HG02588 (cell line): Measurements from ENCODE around the gene SMYD3.
"Not testable (repeated sequence)": the region's sequence is repeated elsewhere in the genome, so short reads cannot be mapped to it uniquely, and the experiment has no call there.

ENCODE experiments used
- ATAC-seq: cut with Tn5 transposase; IDR thresholded peaks from one replicate; pipeline ENCODE4 v1.9.1; 2021; ENCODE audit warnings: mild to moderate bottlenecking, moderate library complexity; ENCODE audit not compliant: unreplicated experiment

Gene SMYD3

GRCh38 chr1:245763873-245764331 is 743.2 kb downstream of the SMYD3 start:
- ATAC-seq: no peak

- ATAC-seq: no peak
These were observed 744.6 kb downstream of the SMYD3 start for GRCh38 chr1:245762396-245762910.

- no peak for ATAC-seq
These were observed 746.8 kb downstream of the SMYD3 start for GRCh38 chr1:245760301-245760700.

GRCh38 chr1:245754463-245754961 is 752.6 kb downstream of the SMYD3 start:
- ATAC-seq: no peak

- no peak for ATAC-seq
These were observed 753.3 kb downstream of the SMYD3 start for GRCh38 chr1:245753807-245754206.

GRCh38 chr1:245752561-245752960 is 754.5 kb downstream of the SMYD3 start:
- no peak for ATAC-seq

GRCh38 chr1:245751726-245752470 is 755.2 kb downstream of the SMYD3 start:
- no peak for ATAC-seq

- ATAC-seq: no peak
These were observed 756.0 kb downstream of the SMYD3 start for GRCh38 chr1:245751116-245751515.

GRCh38 chr1:245750261-245750660 is 756.8 kb downstream of the SMYD3 start:
- ATAC-seq: no peak

- no peak for ATAC-seq
These were observed 758.0 kb downstream of the SMYD3 start for GRCh38 chr1:245749053-245749452.

- ATAC-seq: no peak
These were observed 758.4 kb downstream of the SMYD3 start for GRCh38 chr1:245748646-245749045.

- ATAC-seq: no peak
These were observed 758.8 kb downstream of the SMYD3 start for GRCh38 chr1:245748240-245748639.

GRCh38 chr1:245742896-245743295 is 764.2 kb downstream of the SMYD3 start:
- no peak for ATAC-seq

- not testable (repeated sequence) for ATAC-seq
These were observed 766.7 kb downstream of the SMYD3 start for GRCh38 chr1:245740336-245740735.

- no peak for ATAC-seq
These were observed 776.3 kb downstream of the SMYD3 start for GRCh38 chr1:245730801-245731200.

GRCh38 chr1:245728035-245728434 is 779.0 kb downstream of the SMYD3 start:
- not testable (repeated sequence) for ATAC-seq

- no peak for ATAC-seq
These were observed 785.6 kb downstream of the SMYD3 start for GRCh38 chr1:245721488-245721887.

GRCh38 chr1:245718951-245719350 is 788.1 kb downstream of the SMYD3 start:
- ATAC-seq: no peak

- no peak for ATAC-seq
These were observed 789.0 kb downstream of the SMYD3 start for GRCh38 chr1:245718123-245718522.

GRCh38 chr1:245717611-245718010 is 789.5 kb downstream of the SMYD3 start:
- ATAC-seq: no peak

- no peak for ATAC-seq
These were observed 790.5 kb downstream of the SMYD3 start for GRCh38 chr1:245716561-245716960.

- no peak for ATAC-seq
These were observed 791.1 kb downstream of the SMYD3 start for GRCh38 chr1:245715970-245716369.
